ENCODE data around the gene COL23A1.

Gene COL23A1

GRCh38 chr5:178529080-178529479 lies 61.1 kb downstream of the COL23A1 start:
- DNase-seq = no peak

GRCh38 chr5:178527458-178528307 lies 62.5 kb downstream of the COL23A1 start:
- DNase-seq = no peak

GRCh38 chr5:178526773-178527457 lies 63.3 kb downstream of the COL23A1 start:
- DNase-seq = no peak

GRCh38 chr5:178525906-178526732 lies 64.1 kb downstream of the COL23A1 start:
- no peak for DNase-seq

GRCh38 chr5:178524093-178524882 lies 65.9 kb downstream of the COL23A1 start:
- no peak for DNase-seq

GRCh38 chr5:178522361-178522760 lies 67.8 kb downstream of the COL23A1 start:
- no peak for DNase-seq

- DNase-seq = no peak
Observed at GRCh38 chr5:178520851-178521250, 69.3 kb downstream of the COL23A1 start.

- no peak for DNase-seq
Observed at GRCh38 chr5:178519804-178520203, 70.4 kb downstream of the COL23A1 start.

- DNase-seq = no peak
Observed at GRCh38 chr5:178519155-178519554, 71.0 kb downstream of the COL23A1 start.

- DNase-seq = no peak
Observed at GRCh38 chr5:178516504-178517235, 73.5 kb downstream of the COL23A1 start.

GRCh38 chr5:178515776-178516503 lies 74.3 kb downstream of the COL23A1 start:
- no peak for DNase-seq

- no peak for DNase-seq
Observed at GRCh38 chr5:178514851-178515418, 75.3 kb downstream of the COL23A1 start.

GRCh38 chr5:178511172-178511571 lies 79.0 kb downstream of the COL23A1 start:
- no peak for DNase-seq

GRCh38 chr5:178509491-178510057 lies 80.6 kb downstream of the COL23A1 start:
- DNase-seq = no peak

- DNase-seq = no peak
Observed at GRCh38 chr5:178507151-178507932, 82.9 kb downstream of the COL23A1 start.

GRCh38 chr5:178505639-178506407 lies 84.4 kb downstream of the COL23A1 start:
- no peak for DNase-seq

- no peak for DNase-seq
Observed at GRCh38 chr5:178504340-178504960, 85.7 kb downstream of the COL23A1 start.
